Gastroesophageal sphincter (tissue), 3 donors: ENCODE results near the gene ABCC9.

Experiments used
- CTCF ChIP-seq, 4 experiments: fragments of 200-600 bp in 2 of 4; fragments of 450-650 bp in 2 of 4; sonication (generic) in 1 of 4; IDR thresholded peaks; one replicate each; pipeline ENCODE4 v1.5.1; 2017 to 2019; ENCODE audit warnings: antibody characterized with exemption in 4 of 4, mild to moderate bottlenecking in 2 of 4, moderate library complexity in 2 of 4
- EP300 ChIP-seq: sonication (generic); formaldehyde crosslinking; IDR thresholded peaks from one replicate; pipeline ENCODE4 v1.6.1; 2017; ENCODE audit warnings: antibody characterized with exemption, mild to moderate bottlenecking
- POLR2A ChIP-seq, 2 donors: fragments of 450-650 bp; IDR thresholded peaks; one replicate each; pipeline ENCODE4 v1.6.1; 2017; ENCODE audit warnings: antibody characterized with exemption in 2 of 2, mild to moderate bottlenecking in 2 of 2, moderate library complexity in 1 of 2

DNA sequence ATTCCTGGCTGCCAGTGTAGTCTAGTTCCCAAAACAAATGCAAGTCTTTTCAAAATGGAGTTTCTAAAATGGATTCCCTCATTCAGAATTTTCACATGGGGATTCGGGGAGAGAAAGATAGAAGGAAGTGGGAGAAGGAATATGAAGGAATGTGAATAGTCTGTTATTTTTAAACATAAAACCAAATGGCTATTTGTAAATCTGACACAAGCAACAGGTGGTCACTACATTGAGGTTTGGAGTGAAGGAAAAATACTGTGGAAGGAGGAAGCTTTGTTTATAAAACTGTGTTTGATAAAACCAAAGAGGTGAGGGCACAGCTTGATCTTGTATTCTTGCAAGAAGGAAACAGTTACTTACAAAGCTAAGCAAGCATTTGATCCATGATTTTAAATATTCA, 101.5 kb downstream of the ABCC9 start:
- TF ChIP-seq CTCF (IDR thresholded peaks at IDR 0.05) (no peak), EP300 (no peak), POLR2A (IDR thresholded peaks at IDR 0.05) (no peak)
